HuH-7.5 (cell line): ENCODE results near the gene TMEM255B.
A peak's percentile ranks its signal among the peaks of the same experiment; 100 is the strongest.
"Not testable (repeated sequence)": the region's sequence is repeated elsewhere in the genome, so short reads cannot be mapped to it uniquely, and the experiment has no call there.

Source experiments
- DNase-seq: peaks from one replicate; pipeline ENCODE4 v3.0.0; 2011; ENCODE audit warnings: low spot score

Gene TMEM255B

GRCh38 chr13:113758651-113759524 is at the start of gene TMEM255B:
Gene TMEM255B (plus strand): TSS chr13:113759226. CDS start chr13:113759270, 44 bp downstream.
- DNase-seq, result peak; percentile 58

- no peak for DNase-seq
Measured at GRCh38 chr13:113722921-113723320, 36.1 kb upstream of the TMEM255B start.

GRCh38 chr13:113723410-113724015 is 35.5 kb upstream of the TMEM255B start:
- DNase-seq, result no peak

- no peak for DNase-seq
Measured at GRCh38 chr13:113724016-113724758, 34.8 kb upstream of the TMEM255B start.

- DNase-seq, result peak; percentile 69
Measured at GRCh38 chr13:113724780-113725315, 34.2 kb upstream of the TMEM255B start.

GRCh38 chr13:113725329-113726105 is 33.5 kb upstream of the TMEM255B start:
- DNase-seq, result not testable (repeated sequence)

- DNase-seq, result not testable (repeated sequence)
Measured at GRCh38 chr13:113726106-113726821, 32.8 kb upstream of the TMEM255B start.

- no peak for DNase-seq
Measured at GRCh38 chr13:113726961-113727411, 32.0 kb upstream of the TMEM255B start.

- DNase-seq, result no peak
Measured at GRCh38 chr13:113728571-113729054, 30.4 kb upstream of the TMEM255B start.

- no peak for DNase-seq
Measured at GRCh38 chr13:113729187-113730019, 29.6 kb upstream of the TMEM255B start.

GRCh38 chr13:113730258-113730691 is 28.8 kb upstream of the TMEM255B start:
- DNase-seq, result no peak

- DNase-seq, result no peak
Measured at GRCh38 chr13:113730831-113731191, 28.2 kb upstream of the TMEM255B start.

- DNase-seq, result no peak
Measured at GRCh38 chr13:113731192-113732175, 27.5 kb upstream of the TMEM255B start.

- no peak for DNase-seq
Measured at GRCh38 chr13:113732176-113732960, 26.7 kb upstream of the TMEM255B start.

- no peak for DNase-seq
Measured at GRCh38 chr13:113732961-113733950, 25.8 kb upstream of the TMEM255B start.

GRCh38 chr13:113734099-113734825 is 24.8 kb upstream of the TMEM255B start:
- no peak for DNase-seq
